Uterus (tissue), 4 donors: Measurements from ENCODE around the gene SCAPER. TPM values are rescaled to one million over a fixed set of nuclear protein-coding genes. Genes with fewer than 3 reads are reported as not detected.

Experiments
- DNase-seq, 2 donors: peaks; one replicate each; pipeline ENCODE4 v3.0.0-alpha.2; 2019 to 2020
- H3K27ac ChIP-seq, 2 donors: fragments of 200-600 bp; sonication (generic); 1 replicate in 1 of 2; 2 replicates in 1 of 2; pipeline ENCODE4 v1.5.1; 2016 to 2018
- H3K27me3 ChIP-seq, 2 donors: fragments of 200-600 bp; sonication (generic); one replicate each; pipeline ENCODE4 v1.5.1; 2018 to 2019; ENCODE audit warnings: control low read depth in 1 of 2
- H3K36me3 ChIP-seq, 2 donors: fragments of 200-600 bp; sonication (generic); one replicate each; pipeline ENCODE4 v1.5.1; 2019; ENCODE audit warnings: control low read depth in 1 of 2
- H3K4me1 ChIP-seq, 2 donors: fragments of 200-600 bp; sonication (generic); one replicate each; pipeline ENCODE4 v1.5.1; 2018 to 2019; ENCODE audit warnings: control low read depth in 1 of 2
- H3K4me3 ChIP-seq, 2 donors: fragments of 200-600 bp; sonication (generic); 1 replicate in 1 of 2; 2 replicates in 1 of 2; pipeline ENCODE4 v1.5.1; 2018 to 2019; ENCODE audit warnings: mild to moderate bottlenecking in 1 of 2
- H3K9me3 ChIP-seq, 2 donors: fragments of 200-600 bp; sonication (generic); one replicate each; pipeline ENCODE4 v1.5.1; 2019; ENCODE audit warnings: control low read depth in 1 of 2
- CTCF ChIP-seq, 4 experiments: fragments of 200-600 bp in 2 of 4; fragments of 450-650 bp in 2 of 4; sonication (generic) in 2 of 4; IDR thresholded peaks; one replicate each; pipeline ENCODE4 v1.5.1; 2016 to 2019; ENCODE audit warnings: antibody characterized with exemption in 4 of 4, mild to moderate bottlenecking in 2 of 4, moderate library complexity in 1 of 4
- POLR2A ChIP-seq, 2 donors: fragments of 450-650 bp; IDR thresholded peaks; one replicate each; pipeline ENCODE4 v1.6.1; 2016; ENCODE audit warnings: antibody characterized with exemption in 2 of 2, mild to moderate bottlenecking in 1 of 2, moderate library complexity in 1 of 2
- intact Hi-C: fragments of 100-400 bp; cut with DNase I; formaldehyde crosslinking; loops from one replicate; pipeline ENCODE4 v1.15.1; 2023; ENCODE audit warnings: low total_unique reads
- total RNA-seq, 4 donors: library from RNA; depleted of rRNA in 3 of 4; stranded (reverse); fragments of >200 nt in 3 of 4; gene quantifications; one replicate each; pipeline versions ENCODE4 v1.1.0 to v1.2.4, GENCODE V29; 2014 to 2023
- donor health status: DM: yes; HTN: yes; CAD: no.

The SCAPER gene
- total RNA-seq, 4 donors from 2014 or later, result 10.6 to 74.2 (median 32.9) TPM

GRCh38 chr15:76337696-76338485 lies 567.2 kb downstream of the SCAPER start:
- intact Hi-C loops, result no loop called here
- Histone ChIP-seq H3K4me1 (peaks cover 0 to 42% of the 10 kb centered on the region in 2 donors), H3K27ac (no peak overlapping the region), H3K27me3 (peaks cover 66 to 76% of the 10 kb centered on the region in 2 donors), H3K4me3 (no peak overlapping the region), H3K9me3 (no peaks in the 10 kb centered on the region), H3K36me3 (no peaks in the 10 kb centered on the region)
- TF ChIP-seq POLR2A (IDR thresholded peaks at IDR 0.05), result no peak
- no peak for TF ChIP-seq CTCF (IDR thresholded peaks at IDR 0.05)
- DNase-seq, result no peak

- peaks cover 0 to 35% of the 10 kb centered on the region in 2 donors for H3K4me1 ChIP-seq
- intact Hi-C loops, result no loop called here
- DNase-seq, result no peak
- no peaks in the 10 kb centered on the region for H3K9me3 ChIP-seq
- H3K27ac ChIP-seq, result no peak overlapping the region
- no peaks in the 10 kb centered on the region for H3K36me3 ChIP-seq
- no peak overlapping the region for H3K4me3 ChIP-seq
- TF ChIP-seq POLR2A (IDR thresholded peaks at IDR 0.05) (no peak), CTCF (IDR thresholded peaks at IDR 0.05) (no peak)
- peaks cover 59 to 74% of the 10 kb centered on the region in 2 donors for H3K27me3 ChIP-seq
Measured at GRCh38 chr15:76337059-76337695, 568.0 kb downstream of the SCAPER start.

- H3K36me3 ChIP-seq, result no peaks in the 10 kb centered on the region
- no peak within 1 kb of the TSS for H3K4me3 ChIP-seq
- no peak within 1 kb of the TSS for H3K27ac ChIP-seq
- no peaks in the 10 kb centered on the region for H3K9me3 ChIP-seq
- peaks cover 0 to 33% of the 10 kb centered on the region in 2 donors for H3K4me1 ChIP-seq
- intact Hi-C loops, result no loop called here
- TF ChIP-seq POLR2A (IDR thresholded peaks at IDR 0.05) (no peak), CTCF (IDR thresholded peaks at IDR 0.05) (no peak)
- DNase-seq, result no peak
- peaks cover 52 to 66% of the 10 kb centered on the region in 2 donors for H3K27me3 ChIP-seq
Measured at GRCh38 chr15:76336254-76337058, 568.7 kb downstream of the SCAPER start, which contains the start of gene ISL2. ISL2 (plus strand) TSS chr15:76336773; CDS start chr15:76336884, 111 bp downstream.

- Histone ChIP-seq H3K27me3 (peaks cover 48 to 58% of the 10 kb centered on the region in 2 donors), H3K4me1 (peaks cover 0 to 25% of the 10 kb centered on the region in 2 donors), H3K4me3 (no peak overlapping the region)
Measured at GRCh38 chr15:76335307-76336253, 569.6 kb downstream of the SCAPER start.

More at GRCh38 chr15:76335307-76336253, 569.6 kb downstream of the SCAPER start:
- no peak for DNase-seq
- H3K27ac ChIP-seq, result no peak overlapping the region
- intact Hi-C loops, result no loop called here
- H3K9me3 ChIP-seq, result no peaks in the 10 kb centered on the region
- TF ChIP-seq POLR2A (IDR thresholded peaks at IDR 0.05), result no peak
- no peak for TF ChIP-seq CTCF (IDR thresholded peaks at IDR 0.05)
- H3K36me3 ChIP-seq, result no peaks in the 10 kb centered on the region
